Coronary artery (tissue), 2 donors: ENCODE results near the gene PSMB8.

Experiments used
- DNase-seq: peaks from one replicate; pipeline ENCODE4 v3.0.0-alpha.2; 2017; ENCODE audit warnings: low spot score
- H3K27ac ChIP-seq, 2 donors: fragments of 200-600 bp; sonication (generic); one replicate each; pipeline ENCODE4 v1.5.1; 2016 to 2019
- H3K4me3 ChIP-seq: fragments of 200-600 bp; sonication (generic); 2 replicates; pipeline ENCODE4 v1.5.1; 2016; ENCODE audit warnings: mild to moderate bottlenecking, moderate library complexity
- CTCF ChIP-seq: fragments of 200-600 bp; sonication (generic); IDR thresholded peaks from one replicate; pipeline ENCODE4 v1.5.1; 2019; ENCODE audit warnings: antibody characterized with exemption

Gene PSMB8

GRCh38 chr6:32867554-32868256, 23.9 kb upstream of the PSMB8 start:
- Histone ChIP-seq H3K27ac (no peak overlapping the region), H3K4me3 (no peak overlapping the region)
- no peak for TF ChIP-seq CTCF
- no peak for DNase-seq

GRCh38 chr6:32867022-32867477, 23.2 kb upstream of the PSMB8 start:
- no peak for TF ChIP-seq CTCF
- no peak for DNase-seq
- no peak overlapping the region for H3K4me3 ChIP-seq
- H3K27ac ChIP-seq: no peak overlapping the region

GRCh38 chr6:32865724-32866443, 22.0 kb upstream of the PSMB8 start:
- no peak for TF ChIP-seq CTCF
- no peak overlapping the region for H3K27ac ChIP-seq
- no peak overlapping the region for H3K4me3 ChIP-seq
- DNase-seq: no peak

- TF ChIP-seq CTCF: no peak
- no peak overlapping the region for H3K4me3 ChIP-seq
- DNase-seq: no peak
- H3K27ac ChIP-seq: no peak overlapping the region
Measured at GRCh38 chr6:32862725-32863124, 18.9 kb upstream of the PSMB8 start.

GRCh38 chr6:32860674-32861073, 16.8 kb upstream of the PSMB8 start:
- Histone ChIP-seq H3K4me3 (no peak overlapping the region), H3K27ac (no peak overlapping the region)
- TF ChIP-seq CTCF: no peak
- no peak for DNase-seq

GRCh38 chr6:32858194-32858593, 14.3 kb upstream of the PSMB8 start:
- DNase-seq: no peak
- H3K27ac ChIP-seq: no peak overlapping the region
- H3K4me3 ChIP-seq: no peak overlapping the region
- no peak for TF ChIP-seq CTCF
